H1 (cell line): ENCODE data around the gene AKR1D1.

ENCODE experiments used
- CHD1 ChIP-seq: IDR thresholded peaks from 2 replicates; pipeline ENCODE4 v1.6.1; 2012; ENCODE audit warnings: low read depth, low read length, improper control_type of control experiment
- EGR1 ChIP-seq: IDR thresholded peaks from 2 replicates; pipeline ENCODE4 v1.6.1; 2011; ENCODE audit warnings: low read depth, low read length, borderline replicate concordance
- EP300 ChIP-seq, 2 experiments: IDR thresholded peaks; 1 replicate in 1 of 2; 2 replicates in 1 of 2; pipeline ENCODE4 v1.6.1; 2011 to 2012; ENCODE audit warnings: low read depth in 2 of 2, low read length in 2 of 2, mild to moderate bottlenecking in 2 of 2, borderline replicate concordance in 1 of 2, inconsistent platforms in 1 of 2, moderate library complexity in 1 of 2
- EZH2 ChIP-seq: fragments of 200-600 bp; sonication (generic); IDR thresholded peaks from 2 replicates; pipeline ENCODE4 v1.7.1; 2012; ENCODE audit warnings: low read depth, mild to moderate bottlenecking, moderate library complexity, low read length, inconsistent platforms; ENCODE audit not compliant: severe bottlenecking
- KDM1A ChIP-seq: fragments of 200-600, 300-600 bp; sonication (generic); IDR thresholded peaks from 2 replicates; pipeline ENCODE4 v1.7.1; 2016; ENCODE audit warnings: mild to moderate bottlenecking, low read length, borderline replicate concordance
- POLR2A ChIP-seq, 2 experiments: IDR thresholded peaks; 1 replicate in 1 of 2; 2 replicates in 1 of 2; pipeline ENCODE4 v1.6.1; 2011; ENCODE audit warnings: low read depth in 2 of 2, low read length in 2 of 2, mild to moderate bottlenecking in 2 of 2; ENCODE audit errors: control extremely low read depth in 1 of 2
- SP2 ChIP-seq: IDR thresholded peaks from 2 replicates; pipeline ENCODE4 v1.6.1; 2012; ENCODE audit warnings: mild to moderate bottlenecking, low read length, inconsistent platforms
- TF ChIP-seq, protein P1 (sequence below), 3 experiments: IDR thresholded peaks; 1 replicate in 2 of 3; 2 replicates in 1 of 3; pipeline versions ENCODE4 v1.5.1 to v1.6.1; 2011; ENCODE audit warnings: low read length in 3 of 3, mild to moderate bottlenecking in 3 of 3, inconsistent platforms in 2 of 3, low read depth in 1 of 3, moderate library complexity in 1 of 3; ENCODE audit not compliant: insufficient read depth in 1 of 3; ENCODE audit errors: control extremely low read depth in 1 of 3

DNA sequence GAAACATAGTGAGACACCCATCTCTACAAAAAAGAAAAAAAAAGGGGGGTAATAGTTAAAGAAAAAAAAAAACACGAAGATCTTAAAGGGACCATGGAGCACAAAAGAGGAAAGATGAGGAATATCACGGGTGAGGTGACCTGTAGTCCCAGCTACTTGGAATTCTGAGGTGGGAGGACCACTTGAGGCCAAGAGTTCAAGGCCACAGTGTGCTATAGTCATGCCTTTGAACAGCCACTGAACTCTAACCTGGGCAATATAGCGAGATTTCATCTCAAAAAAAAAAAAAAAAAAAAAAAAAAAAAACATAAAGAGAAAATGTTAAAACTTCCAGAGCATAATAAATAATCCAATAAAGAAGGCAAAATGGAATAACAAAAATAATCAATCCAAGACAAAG is 23.6 kb downstream of the AKR1D1 start:
- TF ChIP-seq, protein P1, sequence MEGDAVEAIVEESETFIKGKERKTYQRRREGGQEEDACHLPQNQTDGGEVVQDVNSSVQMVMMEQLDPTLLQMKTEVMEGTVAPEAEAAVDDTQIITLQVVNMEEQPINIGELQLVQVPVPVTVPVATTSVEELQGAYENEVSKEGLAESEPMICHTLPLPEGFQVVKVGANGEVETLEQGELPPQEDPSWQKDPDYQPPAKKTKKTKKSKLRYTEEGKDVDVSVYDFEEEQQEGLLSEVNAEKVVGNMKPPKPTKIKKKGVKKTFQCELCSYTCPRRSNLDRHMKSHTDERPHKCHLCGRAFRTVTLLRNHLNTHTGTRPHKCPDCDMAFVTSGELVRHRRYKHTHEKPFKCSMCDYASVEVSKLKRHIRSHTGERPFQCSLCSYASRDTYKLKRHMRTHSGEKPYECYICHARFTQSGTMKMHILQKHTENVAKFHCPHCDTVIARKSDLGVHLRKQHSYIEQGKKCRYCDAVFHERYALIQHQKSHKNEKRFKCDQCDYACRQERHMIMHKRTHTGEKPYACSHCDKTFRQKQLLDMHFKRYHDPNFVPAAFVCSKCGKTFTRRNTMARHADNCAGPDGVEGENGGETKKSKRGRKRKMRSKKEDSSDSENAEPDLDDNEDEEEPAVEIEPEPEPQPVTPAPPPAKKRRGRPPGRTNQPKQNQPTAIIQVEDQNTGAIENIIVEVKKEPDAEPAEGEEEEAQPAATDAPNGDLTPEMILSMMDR (IDR thresholded peaks at IDR 0.05; ENCODE audit: control extremely low read depth in 1 of 3, insufficient read depth in 1 of 3, low read depth in 1 of 3, low read length in 3 of 3) = no peak
- TF ChIP-seq POLR2A (IDR thresholded peaks at IDR 0.05; ENCODE audit: control extremely low read depth in 1 of 2, low read depth in 2 of 2, low read length in 2 of 2) (no peak), KDM1A (no peak), SP2 (no peak), EZH2 (no peak), EGR1 (no peak), CHD1 (no peak), EP300 (IDR thresholded peaks at IDR 0.05; ENCODE audit: borderline replicate concordance in 1 of 2, low read depth in 2 of 2, low read length in 2 of 2) (no peak)
